Measurements from ENCODE around the gene DAP. TPM values are rescaled to one million over a fixed set of nuclear protein-coding genes. Genes with fewer than 3 reads are reported as not detected.

The DAP gene
- total RNA-seq, 1 experiment from 2014 or later: 106 TPM

DNA sequence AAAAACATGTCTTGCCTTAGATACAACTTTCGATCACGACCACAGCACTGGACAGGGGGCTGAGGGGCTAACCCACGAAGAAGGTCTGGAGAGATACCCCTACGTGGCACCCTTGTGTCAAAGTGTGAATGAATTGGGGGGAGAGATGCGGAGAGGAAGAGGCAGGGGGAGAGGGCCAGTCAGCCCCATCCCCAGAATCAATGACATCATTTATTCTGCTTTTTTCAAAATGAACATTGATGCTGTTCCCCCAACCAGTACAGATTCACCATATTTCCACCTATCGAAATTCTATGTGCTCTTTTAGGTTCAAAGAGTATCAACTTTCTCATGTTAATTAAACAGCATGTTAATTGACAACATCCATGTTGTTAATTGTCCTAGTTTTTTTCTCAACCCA, 32.4 kb downstream of the DAP start:
- intact Hi-C loops (cut with micrococcal nuclease): no loop called here
- no peak for ATAC-seq
- TF ChIP-seq, protein P1, sequence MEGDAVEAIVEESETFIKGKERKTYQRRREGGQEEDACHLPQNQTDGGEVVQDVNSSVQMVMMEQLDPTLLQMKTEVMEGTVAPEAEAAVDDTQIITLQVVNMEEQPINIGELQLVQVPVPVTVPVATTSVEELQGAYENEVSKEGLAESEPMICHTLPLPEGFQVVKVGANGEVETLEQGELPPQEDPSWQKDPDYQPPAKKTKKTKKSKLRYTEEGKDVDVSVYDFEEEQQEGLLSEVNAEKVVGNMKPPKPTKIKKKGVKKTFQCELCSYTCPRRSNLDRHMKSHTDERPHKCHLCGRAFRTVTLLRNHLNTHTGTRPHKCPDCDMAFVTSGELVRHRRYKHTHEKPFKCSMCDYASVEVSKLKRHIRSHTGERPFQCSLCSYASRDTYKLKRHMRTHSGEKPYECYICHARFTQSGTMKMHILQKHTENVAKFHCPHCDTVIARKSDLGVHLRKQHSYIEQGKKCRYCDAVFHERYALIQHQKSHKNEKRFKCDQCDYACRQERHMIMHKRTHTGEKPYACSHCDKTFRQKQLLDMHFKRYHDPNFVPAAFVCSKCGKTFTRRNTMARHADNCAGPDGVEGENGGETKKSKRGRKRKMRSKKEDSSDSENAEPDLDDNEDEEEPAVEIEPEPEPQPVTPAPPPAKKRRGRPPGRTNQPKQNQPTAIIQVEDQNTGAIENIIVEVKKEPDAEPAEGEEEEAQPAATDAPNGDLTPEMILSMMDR (conservative IDR thresholded peaks at IDR 0.05; ENCODE audit: low read depth, low read length): no peak
- TF ChIP-seq EZH2 (IDR thresholded peaks at IDR 0.05; ENCODE audit: low read length, unreplicated experiment) (no peak), EZH2phosphoT487 (IDR thresholded peaks at IDR 0.05; ENCODE audit: borderline replicate concordance, low read length) (no peak)
- peaks cover 61% of the 10 kb centered on the region for H3K4me1 ChIP-seq (ENCODE audit: insufficient read depth, low read length)
- H4K20me1 ChIP-seq (ENCODE audit: low read length): no peaks in the 10 kb centered on the region
- H3K9ac ChIP-seq (ENCODE audit: low read length): no peak overlapping the region
- no peak overlapping the region for H3K4me2 ChIP-seq (ENCODE audit: low read length)
- no peak overlapping the region for H2AFZ ChIP-seq (ENCODE audit: low read length)
- peaks cover 78% of the 10 kb centered on the region for H3K79me2 ChIP-seq (ENCODE audit: low read length)
- H3F3A ChIP-seq (ENCODE audit: low read length, unreplicated experiment): peaks cover 21% of the 10 kb centered on the region
- H3K36me3 ChIP-seq (ENCODE audit: low read depth, low read length): peaks cover 63% of the 10 kb centered on the region
- 0 out of 2 replicates have a peak overlapping the region, but pooled peaks have one; percentile 5 for H3K27ac ChIP-seq (ENCODE audit: low read length)
- no peaks in the 10 kb centered on the region for H3K9me3 ChIP-seq (ENCODE audit: low read length)
- no peak for DNase-seq
- no TSS peak for BruUV-seq (replicated peaks)
- no peaks in the 10 kb centered on the region for H3K27me3 ChIP-seq (ENCODE audit: low read length)
- ChIA-PET CTCF (no interaction called here), POLR2A (ENCODE audit: unreplicated experiment) (no interaction called here)
- no peaks in the 10 kb centered on the region for H3K9me2 ChIP-seq (replicated peaks; ENCODE audit: low read length)
- H3K4me3 ChIP-seq (ENCODE audit: low read length): no peak overlapping the region

DNA sequence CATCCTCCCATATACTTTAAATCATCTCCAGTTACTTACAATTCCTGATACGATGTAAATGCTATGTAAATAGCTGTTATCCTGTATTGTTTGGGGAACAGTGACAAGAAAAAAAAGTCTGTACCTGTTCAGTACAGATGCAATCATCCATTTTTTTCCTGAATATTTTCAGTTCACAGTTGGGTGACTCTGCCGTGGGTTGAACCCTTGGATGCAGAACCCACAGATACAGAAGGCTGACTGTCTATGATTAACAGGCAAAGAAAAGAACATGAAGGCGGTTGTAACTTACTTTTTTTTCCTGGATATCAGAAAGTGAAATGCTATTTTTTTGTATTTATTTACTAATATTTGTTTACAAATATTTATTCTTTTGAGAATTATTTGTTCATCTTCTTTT, 33.2 kb downstream of the DAP start:
- Histone ChIP-seq H3K27me3 (ENCODE audit: low read length) (no peaks in the 10 kb centered on the region), H3K36me3 (ENCODE audit: low read depth, low read length) (peaks cover 63% of the 10 kb centered on the region), H3K4me1 (ENCODE audit: insufficient read depth, low read length) (peaks cover 61% of the 10 kb centered on the region), H3K27ac (ENCODE audit: low read length) (peak overlapping the region; percentile 95), H3K79me2 (ENCODE audit: low read length) (peaks cover 78% of the 10 kb centered on the region), H3K9me3 (ENCODE audit: low read length) (no peaks in the 10 kb centered on the region), H3F3A (ENCODE audit: low read length, unreplicated experiment) (peaks cover 21% of the 10 kb centered on the region), H3K9me2 (replicated peaks; ENCODE audit: low read length) (no peaks in the 10 kb centered on the region), H2AFZ (ENCODE audit: low read length) (no peak overlapping the region), H4K20me1 (ENCODE audit: low read length) (no peaks in the 10 kb centered on the region), H3K9ac (ENCODE audit: low read length) (no peak overlapping the region), H3K4me3 (ENCODE audit: low read length) (no peak overlapping the region), H3K4me2 (ENCODE audit: low read length) (no peak overlapping the region)
- no TSS peak for BruUV-seq (replicated peaks)
- CTCF ChIA-PET: no interaction called here
- no peak for ATAC-seq
- no peak for DNase-seq
- POLR2A ChIA-PET (ENCODE audit: unreplicated experiment): no interaction called here
- TF ChIP-seq EZH2phosphoT487 (IDR thresholded peaks at IDR 0.05; ENCODE audit: borderline replicate concordance, low read length) (no peak), EZH2 (IDR thresholded peaks at IDR 0.05; ENCODE audit: low read length, unreplicated experiment) (no peak)
- TF ChIP-seq, protein P1 (conservative IDR thresholded peaks at IDR 0.05; ENCODE audit: low read depth, low read length): no peak
- intact Hi-C loops (cut with micrococcal nuclease): no loop called here

DNA sequence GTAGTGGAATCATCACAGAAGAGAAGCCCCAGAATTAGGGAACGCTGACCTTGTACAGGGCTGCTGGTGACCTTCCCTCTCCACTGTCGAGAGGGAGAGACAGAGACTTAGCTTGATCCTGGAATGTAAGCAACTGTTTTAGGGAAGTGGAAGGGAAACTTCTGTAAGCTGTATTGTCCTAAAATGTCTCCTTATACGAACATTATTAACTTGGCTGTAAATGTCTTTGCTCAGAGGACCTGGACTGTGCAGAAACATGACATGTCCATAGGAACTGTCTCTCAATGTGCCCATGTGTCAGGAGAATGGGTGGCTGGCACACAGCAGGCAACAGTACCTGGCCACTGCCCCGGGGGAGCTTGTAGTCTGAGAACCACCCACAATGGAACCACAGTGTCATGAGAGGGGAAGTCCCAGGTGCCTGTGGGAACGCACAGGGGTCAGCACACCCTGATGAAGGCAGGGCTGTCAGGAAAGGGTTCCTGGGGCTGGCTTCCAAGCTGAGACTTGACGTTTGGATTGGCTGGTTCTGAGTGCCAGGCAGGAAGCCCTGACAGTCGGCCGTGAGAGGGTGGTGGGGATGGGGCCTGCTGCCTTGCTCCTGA, 34.0 kb downstream of the DAP start:
- Histone ChIP-seq H3F3A (ENCODE audit: low read length, unreplicated experiment) (peaks cover 21% of the 10 kb centered on the region), H3K27me3 (ENCODE audit: low read length) (no peaks in the 10 kb centered on the region), H3K4me3 (ENCODE audit: low read length) (no peak overlapping the region), H3K9me2 (replicated peaks; ENCODE audit: low read length) (no peaks in the 10 kb centered on the region), H3K9me3 (ENCODE audit: low read length) (no peaks in the 10 kb centered on the region), H3K4me2 (ENCODE audit: low read length) (peak overlapping the region; percentile 67; the same call in 1 of the 2 replicates), H3K27ac (ENCODE audit: low read length) (peak overlapping the region; percentile 95), H3K79me2 (ENCODE audit: low read length) (peaks cover 76% of the 10 kb centered on the region), H3K9ac (ENCODE audit: low read length) (peak overlapping the region; percentile 89), H3K4me1 (ENCODE audit: insufficient read depth, low read length) (peaks cover 53% of the 10 kb centered on the region), H4K20me1 (ENCODE audit: low read length) (no peaks in the 10 kb centered on the region), H2AFZ (ENCODE audit: low read length) (no peak overlapping the region), H3K36me3 (ENCODE audit: low read depth, low read length) (peaks cover 60% of the 10 kb centered on the region)
- ATAC-seq (no peak), DNase-seq (no peak)
- TF ChIP-seq, protein P1 (conservative IDR thresholded peaks at IDR 0.05; ENCODE audit: low read depth, low read length): no peak
- TF ChIP-seq EZH2 (IDR thresholded peaks at IDR 0.05; ENCODE audit: low read length, unreplicated experiment): no peak
- no peak for TF ChIP-seq EZH2phosphoT487 (IDR thresholded peaks at IDR 0.05; ENCODE audit: borderline replicate concordance, low read length)
- POLR2A ChIA-PET (ENCODE audit: unreplicated experiment): no interaction called here
- CTCF ChIA-PET: no interaction called here
- BruUV-seq (replicated peaks): no TSS peak
- intact Hi-C loops (cut with micrococcal nuclease): no loop called here

Measured in PC-3 (cell line).